Activated CD8-positive, alpha-beta memory T cell treated with anti-CD3 and anti-CD28 coated beads for 36 hours (primary cell): ENCODE data around the gene CLEC4E. TPM values are rescaled to one million over a fixed set of nuclear protein-coding genes. Genes with fewer than 3 reads are reported as not detected.
"Not testable (repeated sequence)": the region's sequence is repeated elsewhere in the genome, so short reads cannot be mapped to it uniquely, and the experiment has no call there.

Experiments
- CTCF ChIA-PET: fragments of 350-600 bp; sonication (Branson Sonifier 250); formaldehyde crosslinking; loops from one replicate; lab custom pipeline; 2021; ENCODE audit warnings: antibody characterized with exemption; lab: Charles Lee
- POLR2A ChIA-PET: fragments of 350-600 bp; sonication (Branson Sonifier 250); formaldehyde crosslinking; loops from one replicate; lab custom pipeline; 2021; ENCODE audit warnings: antibody characterized with exemption; lab: Charles Lee
- total RNA-seq, 2 experiments: library from RNA; stranded (reverse); gene quantifications; one replicate each; pipeline ENCODE4 v1.2.3, GENCODE V29; 2021

Gene CLEC4E
- total RNA-seq, 2 experiments from 2014 or later = not detected

- POLR2A ChIA-PET = no interaction called here
- CTCF ChIA-PET = no interaction called here
These were observed 6.9 kb upstream of the CLEC4E start for GRCh38 chr12:8547645-8548044.

DNA sequence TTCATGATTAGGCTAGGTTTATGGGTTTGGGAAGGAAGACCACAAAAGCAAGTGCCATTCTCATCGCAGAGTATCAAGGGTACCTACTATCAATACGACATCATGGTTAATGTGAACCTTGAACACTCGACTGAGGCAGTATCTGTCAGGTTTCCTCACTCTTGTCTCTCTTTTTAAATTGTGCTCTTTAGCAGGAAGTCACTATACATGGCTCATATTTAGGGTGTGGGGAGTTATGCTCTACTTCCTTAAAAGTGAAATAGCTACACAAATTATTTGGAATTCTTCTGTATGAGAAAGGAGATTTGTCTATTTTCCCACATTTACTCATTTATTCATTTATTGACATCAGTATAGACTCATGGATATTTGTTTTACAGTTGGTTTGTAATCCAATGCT is 5.9 kb upstream of the CLEC4E start:
- POLR2A ChIA-PET = interaction anchor here (0.6 kb wide), 1 partner anchor 555 kb away, joined by 3 read pairs; no protein-coding TSS in a partner anchor
- CTCF ChIA-PET = no interaction called here

DNA sequence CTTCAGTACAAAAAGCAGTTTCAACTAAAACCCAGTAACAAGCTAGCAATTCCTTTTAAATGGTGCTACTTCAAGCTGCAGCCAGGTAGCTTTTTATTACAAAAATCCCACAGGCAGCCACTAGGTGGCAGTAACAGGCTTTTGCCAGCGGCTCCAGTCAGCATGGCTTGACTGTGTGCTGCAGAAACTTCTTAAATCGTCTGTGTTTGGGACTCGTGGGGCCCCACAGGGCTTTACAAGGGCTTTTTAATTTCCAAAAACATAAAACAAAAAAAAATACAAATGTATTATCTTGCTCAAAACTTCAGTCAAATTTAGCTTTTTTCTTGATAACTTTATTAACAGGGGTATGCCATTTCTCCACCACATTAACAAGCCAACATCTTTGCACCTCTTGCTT is 3.6 kb upstream of the CLEC4E start:
- POLR2A ChIA-PET = no interaction called here
- CTCF ChIA-PET = interaction anchor here (0.6 to 2.2 kb wide), 21 partner anchors 11 to 1589 kb away, joined by 3 to 12 read pairs (median 4); no protein-coding TSS in a partner anchor

DNA sequence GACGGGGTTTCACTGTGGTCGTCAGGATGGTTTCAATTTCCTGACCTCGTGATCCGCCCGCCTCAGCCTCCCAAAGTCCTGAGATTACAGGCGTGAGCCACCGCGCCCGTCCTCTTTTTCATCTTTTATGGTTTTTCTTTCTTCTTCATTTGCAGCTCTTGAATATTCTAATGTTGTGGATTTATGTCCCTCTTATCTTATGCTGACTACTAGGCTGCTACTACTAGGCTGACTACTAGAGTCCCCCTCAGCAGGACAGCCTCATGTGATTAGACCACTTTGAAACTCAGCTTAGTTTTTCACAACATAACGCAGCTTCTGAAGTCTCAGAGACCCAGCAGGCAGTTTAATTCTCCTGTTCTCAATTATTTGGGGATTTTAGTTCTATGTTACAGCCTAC is 857 bp upstream of the CLEC4E start:
- POLR2A ChIA-PET = no interaction called here
- CTCF ChIA-PET = no interaction called here

GRCh38 chr12:8537820-8538219 is 2.9 kb downstream of the CLEC4E start:
- CTCF ChIA-PET, POLR2A ChIA-PET: not testable (repeated sequence)

DNA sequence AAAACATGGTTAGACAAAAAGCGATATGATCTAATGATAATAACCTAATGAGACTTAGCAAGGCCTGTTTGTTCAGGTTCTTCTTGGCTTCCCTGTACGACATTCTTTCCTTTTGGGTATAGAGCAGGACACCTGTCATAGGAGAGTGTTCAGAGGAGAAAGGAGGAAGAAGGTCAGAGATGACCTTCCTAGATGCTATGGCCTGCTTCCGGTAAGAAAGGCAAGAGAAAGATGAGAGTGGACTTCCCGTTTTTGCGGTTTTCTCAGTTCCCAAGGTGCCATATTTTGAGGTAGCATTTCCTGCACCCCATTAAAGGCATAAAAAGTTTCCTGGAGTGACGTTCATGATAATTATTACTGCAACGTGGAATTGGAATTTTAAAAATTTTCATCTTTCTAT is 8.7 kb downstream of the CLEC4E start:
- POLR2A ChIA-PET = no interaction called here
- CTCF ChIA-PET = no interaction called here

DNA sequence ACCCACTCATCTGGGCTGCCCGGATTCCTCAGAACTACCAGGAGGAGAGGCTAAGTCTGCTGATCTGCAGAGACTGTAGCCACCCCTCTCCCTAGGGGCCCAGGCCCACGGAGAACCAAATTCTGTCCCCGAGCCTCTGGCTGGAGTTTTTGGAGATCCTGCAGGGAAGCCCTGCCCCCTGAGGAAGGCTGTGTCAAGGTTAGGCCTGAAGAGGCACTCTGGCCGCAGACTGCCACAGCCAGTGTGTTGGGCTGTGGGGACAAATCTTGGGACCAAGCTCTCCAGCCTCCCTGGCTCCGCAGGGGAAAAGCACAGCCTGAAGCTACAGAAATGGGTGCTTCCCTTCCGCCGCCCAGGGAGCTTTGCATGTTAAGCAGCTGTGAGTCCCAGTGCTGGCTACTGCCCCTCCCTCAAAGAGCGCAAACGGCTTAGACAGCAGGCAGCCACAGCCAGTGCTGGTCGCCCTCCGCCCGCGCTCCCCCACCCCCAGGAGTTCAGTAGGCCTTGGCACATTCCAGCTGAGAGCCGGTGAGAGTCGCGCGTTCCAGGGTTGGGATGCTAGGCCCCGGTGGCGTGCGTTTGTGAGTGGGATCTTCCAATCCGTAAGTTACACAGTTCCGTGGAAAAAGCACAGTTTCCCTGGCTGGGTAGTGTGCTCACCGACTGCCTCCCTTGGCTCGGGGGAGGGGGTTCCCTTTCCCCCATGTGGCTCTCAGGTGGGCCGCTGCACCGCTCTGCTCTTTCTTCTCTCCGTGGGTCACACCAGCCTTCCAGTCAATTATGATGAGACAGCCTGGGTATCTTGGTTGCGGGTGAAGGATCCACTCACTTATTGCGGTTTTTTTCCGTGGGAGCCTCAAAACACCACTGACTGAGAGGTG is 13.2 kb downstream of the CLEC4E start:
- POLR2A ChIA-PET = no interaction called here
- CTCF ChIA-PET = no interaction called here

DNA sequence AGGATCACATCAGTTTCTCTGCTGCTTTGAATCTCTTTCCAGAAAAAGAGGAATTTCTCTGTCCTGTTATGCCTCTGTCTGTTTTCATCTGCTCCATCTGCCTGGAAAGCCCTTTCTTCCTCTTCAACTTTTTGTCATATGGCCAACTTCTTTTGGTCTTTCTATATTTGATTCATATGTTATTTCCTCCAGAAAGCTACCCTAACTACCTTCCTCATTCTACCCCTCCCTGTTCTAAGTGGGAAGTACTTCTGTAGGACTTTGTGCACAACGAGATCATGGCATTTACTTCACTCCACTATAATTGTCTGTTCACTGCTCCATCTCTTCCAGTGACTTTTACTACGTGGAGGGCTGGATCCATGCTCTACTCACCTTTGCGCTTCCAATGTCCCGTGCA is 21.5 kb downstream of the CLEC4E start:
- CTCF ChIA-PET = no interaction called here
- POLR2A ChIA-PET = no interaction called here

GRCh38 chr12:8517971-8518370 is 22.7 kb downstream of the CLEC4E start:
- CTCF ChIA-PET = interaction anchor here (0.7 kb wide), 1 partner anchor 119 kb away, joined by 3 read pairs; no protein-coding TSS in a partner anchor

GRCh38 chr12:8513256-8513655 is 27.4 kb downstream of the CLEC4E start, which contains the start of gene CLEC4D:
TSS of gene CLEC4D (plus strand) at chr12:8513503. CDS start at chr12:8513733, 230 bp downstream.
- CTCF ChIA-PET = no interaction called here
- POLR2A ChIA-PET = no interaction called here

More at GRCh38 chr12:8517971-8518370, 22.7 kb downstream of the CLEC4E start:
- POLR2A ChIA-PET = no interaction called here

DNA sequence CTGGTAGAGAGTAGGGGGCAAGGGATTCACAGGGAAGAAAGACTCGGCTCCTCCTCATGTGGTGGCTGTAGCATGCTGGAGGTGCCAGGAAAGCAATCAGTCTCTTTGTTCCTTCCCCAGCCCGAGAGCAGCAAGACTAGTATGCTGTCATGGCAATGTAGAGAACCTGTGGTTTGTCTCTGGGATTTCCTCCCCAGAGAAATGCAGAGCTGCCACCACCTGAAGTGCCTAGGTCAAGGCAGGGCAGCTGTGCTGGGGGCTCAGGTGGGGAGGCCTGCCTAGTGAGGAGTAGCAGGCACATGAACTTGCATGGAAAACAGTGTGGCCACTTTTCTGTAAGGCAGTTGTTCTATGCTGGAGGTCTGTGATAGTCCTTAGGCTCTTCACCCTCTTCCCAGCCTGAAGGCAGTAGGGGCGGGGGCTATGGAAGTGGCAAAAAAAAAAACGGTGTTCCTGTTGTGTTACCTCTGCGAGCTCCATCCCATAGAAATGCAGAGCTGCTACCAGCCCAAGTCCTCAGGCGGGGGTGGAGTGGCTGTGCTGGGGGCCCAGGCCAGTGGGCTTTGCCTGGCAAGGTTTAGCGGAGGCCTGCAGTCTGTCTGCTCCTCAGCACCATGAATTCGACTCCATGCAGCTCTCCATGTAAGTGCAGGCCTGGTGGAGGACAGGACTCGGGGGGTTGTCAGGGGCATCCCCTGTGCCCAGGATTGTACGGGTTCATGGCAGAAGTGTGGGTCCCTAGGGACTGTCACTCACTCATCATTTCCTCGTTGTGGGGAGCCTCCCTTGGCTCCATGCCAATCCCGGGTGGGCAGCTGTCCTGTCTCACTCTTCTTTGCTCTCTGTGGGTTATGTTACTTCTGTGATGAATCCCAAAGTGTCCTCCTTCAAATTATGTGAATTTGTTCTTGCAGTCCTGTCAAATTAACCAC is 31.5 kb downstream of the CLEC4E start:
- ChIA-PET POLR2A (no interaction called here), CTCF (no interaction called here)

DNA sequence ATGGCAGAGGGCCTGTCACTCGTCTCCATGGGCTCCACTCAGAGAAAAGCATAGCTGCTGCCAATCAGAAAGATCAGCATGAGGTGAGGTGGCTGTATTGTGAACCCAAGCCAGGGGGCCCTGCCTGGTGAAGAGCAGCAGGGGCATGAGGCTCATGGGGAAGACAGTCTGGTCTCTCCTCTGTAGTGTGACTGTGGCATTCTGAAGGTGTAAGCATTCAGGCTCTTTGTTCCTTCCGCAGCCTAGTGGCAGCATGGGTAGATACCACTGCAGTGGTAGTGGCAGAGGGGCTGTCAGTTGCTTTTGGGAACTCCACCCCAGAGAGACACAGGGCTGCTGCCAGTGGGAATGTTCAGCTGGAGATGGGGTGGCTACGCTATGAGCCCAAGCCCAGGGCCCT is 32.5 kb downstream of the CLEC4E start:
- CTCF ChIA-PET = no interaction called here
- POLR2A ChIA-PET = no interaction called here

DNA sequence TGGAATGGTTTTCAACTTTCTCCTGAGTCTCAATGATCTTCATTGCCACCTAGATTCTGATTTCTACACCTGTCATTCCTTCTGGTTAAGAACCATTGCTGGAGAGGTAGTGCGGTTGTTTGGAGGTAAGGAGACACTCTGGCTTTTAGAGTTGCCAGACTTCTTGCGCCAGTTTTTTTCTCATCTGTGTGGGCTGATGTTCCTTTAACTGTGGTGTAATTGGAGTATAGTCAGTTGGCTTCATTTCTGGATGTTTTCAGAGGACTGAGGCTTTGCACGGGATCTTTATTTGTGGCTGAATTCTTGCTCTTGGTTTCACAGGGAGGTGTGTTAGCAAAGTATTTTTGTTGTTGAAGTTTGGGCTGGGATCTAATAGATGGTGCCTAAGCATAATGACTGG is 33.1 kb downstream of the CLEC4E start:
- CTCF ChIA-PET = no interaction called here
- POLR2A ChIA-PET = no interaction called here

GRCh38 chr12:8504351-8504750 is 36.4 kb downstream of the CLEC4E start:
- POLR2A ChIA-PET = no interaction called here
- CTCF ChIA-PET = interaction anchor here (0.5 kb wide), 1 partner anchor 12 kb away, joined by 3 read pairs; no protein-coding TSS in a partner anchor

GRCh38 chr12:8501720-8502119 is 39.0 kb downstream of the CLEC4E start:
- CTCF ChIA-PET = interaction anchor here (0.8 kb wide), 1 partner anchor 1109 kb away, joined by 3 read pairs; no protein-coding TSS in a partner anchor
- POLR2A ChIA-PET = interaction anchor here (0.6 kb wide), 1 partner anchor 167 kb away, joined by 7 read pairs; no protein-coding TSS in a partner anchor

DNA sequence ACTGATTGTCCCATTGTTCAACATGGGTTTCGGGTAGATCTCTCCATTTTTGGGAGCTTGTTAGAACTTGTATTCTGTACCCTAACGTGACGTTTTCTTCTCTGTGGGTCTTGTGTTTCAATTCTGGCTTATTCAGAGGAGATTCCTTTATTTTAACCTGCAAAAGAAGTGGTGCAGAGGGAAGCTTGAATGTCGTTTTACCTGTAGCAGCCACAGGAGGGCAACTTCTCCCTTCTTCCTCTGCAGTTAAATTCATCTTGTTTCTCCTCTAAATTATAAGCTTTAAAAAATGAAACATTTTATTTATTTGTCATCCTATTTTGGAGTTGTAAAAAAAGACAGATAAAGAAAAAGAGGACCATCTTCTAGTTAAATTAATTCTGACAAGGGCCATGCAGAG is 41.1 kb downstream of the CLEC4E start:
- POLR2A ChIA-PET = no interaction called here
- CTCF ChIA-PET = no interaction called here

GRCh38 chr12:8496074-8496473 is 44.6 kb downstream of the CLEC4E start:
- CTCF ChIA-PET, POLR2A ChIA-PET: not testable (repeated sequence)

GRCh38 chr12:8495671-8496070 is 45.0 kb downstream of the CLEC4E start:
- CTCF ChIA-PET, POLR2A ChIA-PET: not testable (repeated sequence)

DNA sequence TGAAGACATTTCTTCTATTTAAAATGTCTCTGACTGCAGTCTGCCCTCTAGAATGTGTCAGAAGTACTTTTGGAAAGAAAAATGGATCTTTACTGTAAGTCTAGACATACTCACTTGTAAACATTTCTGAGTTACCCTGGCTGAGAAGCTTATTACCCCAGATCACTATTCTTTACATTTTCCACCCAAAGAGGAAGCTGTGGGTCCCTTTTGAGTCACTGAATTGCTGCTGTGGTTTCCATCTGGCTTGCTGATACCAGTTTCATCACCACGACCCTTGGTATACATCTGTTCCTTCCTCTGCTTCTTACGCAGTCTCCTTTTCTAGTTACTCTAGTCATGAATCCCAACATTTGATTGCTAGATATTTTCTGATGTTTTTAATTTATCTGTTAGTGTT is 47.6 kb downstream of the CLEC4E start:
- ChIA-PET CTCF (interaction anchor here (1.2 kb wide), 1 partner anchor 40 kb away, joined by 4 read pairs; no protein-coding TSS in a partner anchor), POLR2A (no interaction called here)
